Limb (tissue), 2 donors: ENCODE results near the gene OPA3.

Experiments used
- DNase-seq, 2 donors: peaks; one replicate each; pipeline ENCODE4 v3.0.0-alpha.2; 2016; ENCODE audit errors: extremely low spot score in 2 of 2

The OPA3 gene

DNA sequence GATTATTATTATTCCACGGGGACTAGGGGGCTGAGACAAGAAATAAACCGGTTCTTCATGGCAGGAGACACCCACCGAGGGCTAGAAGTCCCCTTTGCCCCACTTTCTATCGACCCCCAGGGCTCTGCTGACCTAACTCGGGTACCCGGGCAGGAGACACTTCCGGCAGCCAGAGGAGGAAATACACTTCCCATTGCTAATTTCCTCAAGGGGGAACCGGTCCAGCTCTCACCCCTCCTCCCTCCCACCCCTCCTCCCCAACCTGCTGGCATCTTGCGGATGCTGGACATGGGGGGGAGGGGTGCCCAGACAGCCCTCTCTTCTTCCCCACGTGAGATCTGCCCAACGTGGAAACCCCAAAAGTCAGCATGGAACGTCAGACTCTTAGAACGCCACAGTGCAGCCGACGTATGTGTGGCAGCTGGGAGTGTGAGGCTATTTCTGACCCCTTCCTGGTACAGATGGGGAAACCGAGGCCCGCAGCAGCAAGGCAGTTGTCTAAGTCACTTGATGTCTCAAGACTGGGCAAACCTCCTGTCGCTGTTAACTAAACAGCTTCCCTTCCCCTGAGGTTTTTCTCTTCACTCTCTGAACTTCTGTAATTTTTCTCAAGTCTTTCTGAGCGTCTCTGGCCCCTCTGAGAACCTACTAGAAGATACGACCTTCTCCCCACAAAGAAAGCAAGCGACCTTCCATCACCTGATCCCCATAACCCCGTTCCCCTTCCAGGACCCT is 13.8 kb upstream of the OPA3 start:
- DNase-seq = no peak

- no peak for DNase-seq
Observed at GRCh38 chr19:45597425-45598111, 13.0 kb upstream of the OPA3 start.

DNA sequence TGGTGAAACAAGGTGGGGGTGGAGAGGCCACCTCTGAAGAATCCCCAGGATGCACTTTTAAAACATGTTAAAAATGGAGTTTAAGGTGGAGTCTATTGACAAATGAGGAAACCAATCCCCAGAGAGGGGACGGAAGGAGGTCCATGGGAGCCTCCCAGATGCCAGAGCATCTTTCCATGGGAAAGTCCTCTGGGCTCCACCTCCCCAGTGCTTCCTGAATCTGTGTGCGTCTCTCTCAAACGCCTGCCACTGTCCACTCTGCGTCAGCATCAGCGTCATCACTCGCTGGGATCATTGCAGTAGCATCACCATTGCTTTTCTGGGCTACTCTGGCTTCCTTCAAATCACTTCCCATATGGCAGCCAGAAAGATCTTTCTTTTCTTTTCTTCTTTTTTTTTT is 11.2 kb upstream of the OPA3 start:
- DNase-seq = no peak

- DNase-seq = no peak
Observed at GRCh38 chr19:45593520-45593919, 8.9 kb upstream of the OPA3 start.

GRCh38 chr19:45592366-45592765 is 7.8 kb upstream of the OPA3 start:
- no peak for DNase-seq

- DNase-seq = no peak
Observed at GRCh38 chr19:45591638-45592005, 7.0 kb upstream of the OPA3 start.

DNA sequence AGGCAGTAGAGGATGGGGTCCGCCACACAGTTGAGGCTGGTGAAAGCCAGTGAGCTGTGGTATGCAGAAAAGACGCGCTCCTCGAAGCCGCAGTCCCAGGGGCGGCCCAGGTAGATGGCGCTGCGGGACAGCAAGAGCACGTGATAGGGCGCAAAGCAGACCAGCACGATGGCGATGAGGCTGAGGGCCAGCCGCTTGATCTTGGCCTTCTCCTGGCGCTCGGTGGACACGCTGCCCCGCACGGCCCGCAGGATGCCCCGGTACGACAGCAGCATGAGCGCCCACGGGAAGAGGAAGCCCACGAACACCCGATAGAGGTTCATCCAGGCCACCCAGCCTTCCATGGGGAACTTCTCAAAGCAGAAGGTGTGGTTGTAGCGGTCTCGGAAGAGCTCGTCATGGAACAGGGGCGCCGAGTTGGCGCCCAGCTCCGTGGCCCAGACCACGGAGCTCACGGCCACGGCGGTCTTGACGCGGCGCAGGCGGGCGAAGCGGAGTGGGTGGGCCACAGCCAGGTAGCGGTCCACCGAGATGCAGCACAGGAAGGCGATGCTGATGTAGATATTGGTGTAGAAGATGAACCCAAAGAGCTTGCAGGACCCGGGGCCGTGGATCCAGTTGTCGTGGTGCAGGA is 6.5 kb upstream of the OPA3 start:
- no peak for DNase-seq

GRCh38 chr19:45590300-45591003 is 5.8 kb upstream of the OPA3 start:
- DNase-seq = no peak

- no peak for DNase-seq
Observed at GRCh38 chr19:45589768-45590167, 5.2 kb upstream of the OPA3 start.

DNA sequence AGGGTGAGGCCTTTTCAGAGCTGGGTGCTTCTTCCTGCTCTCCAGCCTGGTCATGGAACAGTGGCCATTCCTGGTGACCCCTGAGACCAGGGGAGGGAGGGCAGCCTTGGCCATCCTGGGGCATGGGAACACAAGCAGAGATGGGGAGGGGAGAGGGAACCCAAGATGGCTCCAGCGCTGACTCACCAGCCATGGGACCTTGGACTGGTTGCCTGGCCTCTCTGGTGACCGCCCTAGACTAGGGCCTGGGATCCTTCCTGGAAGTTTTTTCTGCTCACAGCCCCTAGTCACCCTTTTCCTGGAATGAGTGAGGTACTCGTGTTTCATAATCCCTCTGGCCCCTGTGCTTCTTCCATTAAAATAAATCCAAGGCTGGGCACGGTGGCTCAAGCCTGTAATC is 3.3 kb upstream of the OPA3 start:
- no peak for DNase-seq

- no peak for DNase-seq
Observed at GRCh38 chr19:45585158-45585577, 566 bp upstream of the OPA3 start.

DNA sequence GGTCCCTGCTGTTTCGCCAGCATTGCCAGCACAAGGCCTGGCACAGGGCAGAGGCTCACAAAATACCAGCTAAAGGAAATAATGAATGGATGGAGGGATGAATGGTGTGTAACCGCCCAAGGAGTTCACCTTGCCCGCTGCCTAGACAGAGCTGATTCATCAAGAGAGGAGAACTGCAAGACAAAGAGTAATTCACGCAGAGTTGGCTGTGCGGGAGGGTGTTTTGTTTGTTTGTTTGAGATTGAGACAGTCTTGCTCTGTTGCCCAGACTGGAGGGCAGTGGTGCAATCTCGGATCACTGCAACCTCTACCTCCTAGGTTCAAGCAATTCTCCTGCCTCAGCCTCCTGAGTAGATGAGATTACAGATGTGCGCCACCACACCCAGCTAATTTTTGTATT is 3.0 kb downstream of the OPA3 start:
- no peak for DNase-seq

DNA sequence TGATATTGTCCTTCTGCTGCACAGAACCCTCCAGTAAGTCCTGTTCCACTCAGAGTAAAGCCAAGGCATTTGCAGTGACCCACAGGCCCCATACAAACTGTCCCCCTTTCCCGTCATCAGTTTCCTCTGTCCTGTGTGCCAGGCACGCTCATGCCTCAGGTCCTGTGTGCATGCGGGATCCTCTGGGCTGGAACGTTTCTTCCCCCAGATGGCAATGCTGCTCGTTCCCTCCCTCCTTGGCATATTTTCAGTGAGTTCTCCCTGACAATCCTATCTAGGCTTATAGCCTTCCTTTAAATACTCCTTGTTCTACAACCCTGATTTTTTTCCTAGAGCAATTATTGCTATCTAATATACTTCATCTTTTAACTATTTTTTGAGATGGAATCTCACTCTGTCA is 5.7 kb downstream of the OPA3 start:
- DNase-seq = no peak

DNA sequence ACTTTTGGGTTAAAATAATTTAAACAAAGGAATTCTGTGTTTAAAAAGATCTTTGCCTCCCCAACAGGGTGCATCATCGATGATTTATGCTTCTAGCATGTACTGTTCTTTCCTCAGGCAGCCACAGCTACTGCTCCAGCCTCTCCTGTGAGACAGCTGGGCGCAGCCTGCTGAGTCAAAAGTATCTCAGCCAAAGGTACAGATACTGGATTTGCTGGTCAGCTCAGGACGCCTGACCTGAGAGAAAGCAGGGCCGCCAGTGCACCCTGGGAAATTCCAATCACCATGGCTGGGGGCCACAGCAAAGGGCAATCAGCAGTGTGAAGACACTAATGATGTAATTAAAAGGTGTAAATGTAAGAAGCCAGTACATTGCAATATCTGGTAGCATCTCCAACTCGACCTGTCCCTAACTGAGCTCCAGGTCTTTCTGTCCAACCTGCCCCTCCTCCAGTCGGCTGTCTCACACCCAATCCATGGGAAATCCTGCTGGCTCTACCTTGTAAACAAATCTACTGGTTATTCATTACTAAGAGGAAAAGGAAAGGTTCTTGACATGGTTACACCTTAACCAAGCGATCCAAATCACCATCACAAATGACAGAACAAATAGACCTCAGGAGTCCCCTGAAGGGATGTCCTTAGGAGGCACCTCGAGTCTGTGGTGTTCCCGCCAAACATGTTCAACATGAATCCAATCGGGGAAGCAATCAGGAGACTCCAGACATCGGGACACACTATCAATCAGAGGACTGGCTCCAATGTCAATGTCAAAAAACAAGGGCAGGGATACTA is 7.3 kb downstream of the OPA3 start:
- DNase-seq = no peak

- no peak for DNase-seq
Observed at GRCh38 chr19:45576682-45577081, 7.9 kb downstream of the OPA3 start.

DNA sequence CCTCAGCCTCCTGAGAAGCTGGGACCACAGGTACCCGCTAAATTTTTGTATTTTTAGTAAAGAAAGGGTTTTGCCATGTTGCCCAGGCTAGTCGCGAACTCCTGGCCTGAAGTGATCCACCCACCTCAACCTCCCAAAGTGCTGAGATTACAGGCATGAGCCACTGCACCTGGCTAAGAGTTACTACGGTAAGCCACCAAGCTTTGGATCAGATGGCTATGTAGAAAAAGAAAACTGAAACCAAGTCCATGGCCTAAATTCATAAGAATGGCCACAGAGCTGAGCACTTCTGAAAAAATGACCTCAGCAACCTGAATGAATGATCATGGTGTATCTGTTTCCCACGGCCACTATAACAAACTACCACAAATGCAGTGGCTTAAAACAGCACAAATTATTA is 9.4 kb downstream of the OPA3 start:
- DNase-seq = no peak

DNA sequence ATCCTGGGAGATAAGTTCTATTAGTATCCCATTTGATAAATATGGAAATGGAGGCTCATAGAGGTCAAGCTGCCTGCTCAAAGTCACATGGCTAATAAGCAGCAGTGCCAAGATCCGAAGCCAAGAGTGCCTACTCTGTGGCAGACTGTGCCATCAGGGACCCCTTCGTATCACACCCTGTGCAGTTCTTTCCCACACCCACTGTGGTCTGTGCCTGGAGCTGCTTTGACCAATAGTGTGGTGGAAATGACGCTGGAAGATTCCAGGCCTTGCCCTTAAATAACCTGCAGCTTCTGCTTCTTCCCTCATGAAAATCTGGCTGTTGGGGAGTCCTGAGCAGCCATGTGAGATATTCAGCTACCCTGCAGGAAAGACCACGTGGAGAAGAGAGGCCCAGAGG is 10.1 kb downstream of the OPA3 start:
- DNase-seq = no peak

DNA sequence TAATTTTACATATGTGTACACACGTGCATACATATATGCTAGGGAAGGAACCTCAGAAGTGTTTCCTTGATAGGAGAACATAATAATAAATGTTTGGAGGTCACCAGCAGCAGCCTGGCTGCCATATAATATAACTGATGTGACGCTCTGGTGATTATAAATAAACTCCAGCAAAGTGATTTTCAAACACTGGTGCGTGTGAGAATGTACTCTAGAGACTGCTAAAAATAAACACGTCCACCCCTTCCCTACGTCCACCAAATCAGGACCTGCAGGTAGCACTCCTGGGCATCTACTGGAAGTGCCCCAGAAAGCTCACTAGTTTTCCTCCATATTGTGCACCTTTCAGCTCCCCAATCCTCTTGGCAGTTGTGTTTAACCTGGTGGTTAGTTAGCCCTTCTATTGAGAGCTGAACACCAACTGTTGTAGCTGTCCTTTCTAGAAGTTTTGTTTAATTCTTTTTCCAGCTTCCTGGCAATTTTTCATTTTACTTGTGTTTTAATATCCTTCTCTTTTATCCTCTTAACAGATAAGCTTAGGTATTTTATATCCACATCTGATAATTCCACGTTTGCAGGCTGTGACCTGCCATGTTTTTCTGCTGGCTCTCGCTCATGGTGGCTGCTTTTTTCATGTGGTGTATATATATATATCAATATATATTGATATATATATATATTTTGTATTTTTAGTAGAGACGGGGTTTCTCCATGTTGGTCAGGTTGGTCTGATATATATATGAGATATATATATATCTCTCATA is 13.0 kb downstream of the OPA3 start:
- no peak for DNase-seq

DNA sequence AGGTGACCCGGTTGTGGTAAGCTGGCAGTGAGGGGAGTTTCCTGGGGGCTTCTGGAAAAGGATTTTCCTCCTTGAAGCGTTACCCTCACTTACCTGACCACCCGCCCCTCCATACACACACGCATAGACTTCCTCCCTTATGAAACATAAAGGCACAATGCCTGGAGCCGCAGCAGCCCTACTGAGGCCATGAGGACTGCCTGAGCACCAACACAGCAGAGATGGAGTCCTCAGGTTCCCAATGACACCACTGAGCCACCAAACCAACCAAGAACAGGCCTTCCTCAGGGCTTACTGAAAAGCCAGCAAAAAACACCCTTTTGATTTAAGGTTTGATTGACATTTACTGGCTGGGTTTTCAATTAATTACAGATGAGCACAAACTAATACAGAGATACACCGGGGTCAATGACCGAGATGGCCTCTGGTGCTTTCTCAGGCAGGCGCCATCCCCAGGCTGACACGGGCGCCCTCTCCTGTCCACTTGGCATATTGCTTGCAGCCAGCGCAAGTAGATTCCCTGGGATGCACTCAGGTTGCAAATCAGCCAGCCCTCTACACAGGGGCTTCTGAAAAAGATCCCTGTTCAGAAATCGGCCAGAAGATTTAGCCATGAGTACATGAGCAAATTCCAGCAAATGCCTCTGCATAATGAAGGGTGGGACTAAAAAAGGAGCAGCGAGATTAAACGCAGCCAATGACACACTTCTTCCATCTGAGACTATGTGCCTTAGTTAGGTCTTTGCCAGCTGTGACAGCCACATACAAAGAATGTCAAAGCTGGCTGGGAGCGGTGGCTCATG is 14.8 kb downstream of the OPA3 start:
- DNase-seq = no peak

DNA sequence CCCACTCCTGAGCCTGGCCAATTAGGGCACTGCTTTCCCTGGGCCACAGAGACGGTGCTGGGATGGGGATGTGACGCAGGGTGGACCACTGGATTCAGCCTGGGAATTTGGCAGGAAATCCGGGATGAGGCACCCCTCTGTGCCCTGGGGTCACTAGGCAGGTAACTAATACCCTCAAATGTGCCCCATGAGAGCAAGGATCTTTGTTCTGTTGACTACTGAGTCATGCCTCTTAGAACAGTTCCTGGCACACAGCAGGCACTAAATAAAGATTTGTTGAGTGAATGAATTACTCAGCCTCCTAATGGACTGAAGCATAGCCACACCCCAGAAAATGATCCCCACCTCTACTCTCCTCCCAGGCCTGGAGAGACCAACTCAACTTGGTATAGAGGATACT is 15.9 kb downstream of the OPA3 start:
- DNase-seq = no peak
